ENCODE data around the gene NOTUM. TPM values are rescaled to one million over a fixed set of nuclear protein-coding genes. Genes with fewer than 3 reads are reported as not detected.

The NOTUM gene
- total and polyA plus RNA-seq, 2 experiments from 2014 or later = 0.29 to 1.6 TPM

GRCh38 chr17:81922566-81923301 lies 38.3 kb downstream of the NOTUM start (continued):
- no peak for TF ChIP-seq ETS1 (IDR thresholded peaks at IDR 0.05)

GRCh38 chr17:81921996-81922565 lies 38.9 kb downstream of the NOTUM start:
- Histone ChIP-seq H3K4me2 (0 out of 2 replicates have a peak overlapping the region, but pooled peaks have one; percentile 64), H4K20me1 (replicated peaks; ENCODE audit: insufficient read depth) (peaks cover 19% of the 10 kb centered on the region), H3K27me3 (ENCODE audit: insufficient read depth) (no peaks in the 10 kb centered on the region), H3K4me1 (ENCODE audit: insufficient read depth) (peaks cover 30% of the 10 kb centered on the region), H3K36me3 (ENCODE audit: insufficient read depth) (no peaks in the 10 kb centered on the region; the same call in 1 of the 2 replicates), H3K79me2 (replicated peaks; ENCODE audit: insufficient read depth) (peaks cover 80% of the 10 kb centered on the region), H3F3A (replicated peaks; ENCODE audit: low read depth) (peaks cover 36% of the 10 kb centered on the region), H3K27ac (ENCODE audit: low read depth) (peak overlapping the region; percentile 50; the same call in 1 of the 2 replicates), H2AFZ (no peak overlapping the region), H3K9me2 (ENCODE audit: insufficient read depth) (no peaks in the 10 kb centered on the region), H3K4me3 (no peak overlapping the region)
- ATAC-seq = no peak
- peaks cover 33% of the 10 kb centered on the region for H3K36me3 Mint-ChIP-seq (ENCODE audit: low read depth)
- no peak for DNase-seq (ENCODE audit: low spot score)
- no peaks in the 10 kb centered on the region; the same call in 2 of the 3 replicates for H3K9me3 Mint-ChIP-seq
- peaks cover 38% of the 10 kb centered on the region for H3K27me3 Mint-ChIP-seq (ENCODE audit: insufficient read depth, low read depth, poor library complexity)
- H3K4me1 Mint-ChIP-seq = peaks cover 51% of the 10 kb centered on the region
- peak overlapping the region; percentile 89 for H3K27ac Mint-ChIP-seq
- peak overlapping the region; percentile 56; the same call in 2 of the 3 replicates for H3K4me3 Mint-ChIP-seq
- TF ChIP-seq ZNF462 (CRISPR knock-in tag; IDR thresholded peaks at IDR 0.05) = no peak
- no peak for TF ChIP-seq ZNF114 (CRISPR knock-in tag; IDR thresholded peaks at IDR 0.05)
- TF ChIP-seq POLR2AphosphoS5 (IDR thresholded peaks at IDR 0.05; ENCODE audit: low read depth) = no peak
- TF ChIP-seq CTCF (conservative IDR thresholded peaks at IDR 0.05; ENCODE audit: low read depth in 2 of 2) = no peak
- no peak for TF ChIP-seq ZNF331 (CRISPR knock-in tag; IDR thresholded peaks at IDR 0.05; ENCODE audit: low read depth)
- no peak for TF ChIP-seq NANOG (IDR thresholded peaks at IDR 0.05; ENCODE audit: borderline replicate concordance)
- TF ChIP-seq, protein P1, sequence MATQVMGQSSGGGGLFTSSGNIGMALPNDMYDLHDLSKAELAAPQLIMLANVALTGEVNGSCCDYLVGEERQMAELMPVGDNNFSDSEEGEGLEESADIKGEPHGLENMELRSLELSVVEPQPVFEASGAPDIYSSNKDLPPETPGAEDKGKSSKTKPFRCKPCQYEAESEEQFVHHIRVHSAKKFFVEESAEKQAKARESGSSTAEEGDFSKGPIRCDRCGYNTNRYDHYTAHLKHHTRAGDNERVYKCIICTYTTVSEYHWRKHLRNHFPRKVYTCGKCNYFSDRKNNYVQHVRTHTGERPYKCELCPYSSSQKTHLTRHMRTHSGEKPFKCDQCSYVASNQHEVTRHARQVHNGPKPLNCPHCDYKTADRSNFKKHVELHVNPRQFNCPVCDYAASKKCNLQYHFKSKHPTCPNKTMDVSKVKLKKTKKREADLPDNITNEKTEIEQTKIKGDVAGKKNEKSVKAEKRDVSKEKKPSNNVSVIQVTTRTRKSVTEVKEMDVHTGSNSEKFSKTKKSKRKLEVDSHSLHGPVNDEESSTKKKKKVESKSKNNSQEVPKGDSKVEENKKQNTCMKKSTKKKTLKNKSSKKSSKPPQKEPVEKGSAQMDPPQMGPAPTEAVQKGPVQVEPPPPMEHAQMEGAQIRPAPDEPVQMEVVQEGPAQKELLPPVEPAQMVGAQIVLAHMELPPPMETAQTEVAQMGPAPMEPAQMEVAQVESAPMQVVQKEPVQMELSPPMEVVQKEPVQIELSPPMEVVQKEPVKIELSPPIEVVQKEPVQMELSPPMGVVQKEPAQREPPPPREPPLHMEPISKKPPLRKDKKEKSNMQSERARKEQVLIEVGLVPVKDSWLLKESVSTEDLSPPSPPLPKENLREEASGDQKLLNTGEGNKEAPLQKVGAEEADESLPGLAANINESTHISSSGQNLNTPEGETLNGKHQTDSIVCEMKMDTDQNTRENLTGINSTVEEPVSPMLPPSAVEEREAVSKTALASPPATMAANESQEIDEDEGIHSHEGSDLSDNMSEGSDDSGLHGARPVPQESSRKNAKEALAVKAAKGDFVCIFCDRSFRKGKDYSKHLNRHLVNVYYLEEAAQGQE (IDR thresholded peaks at IDR 0.05; ENCODE audit: unreplicated experiment) = no peak
- no peak for TF ChIP-seq EZH2 (IDR thresholded peaks at IDR 0.05; ENCODE audit: low read depth, unreplicated experiment)
- no peak for TF ChIP-seq JUNB (IDR thresholded peaks at IDR 0.05; ENCODE audit: unreplicated experiment)
- no peak for TF ChIP-seq STAT1 (IDR thresholded peaks at IDR 0.05; ENCODE audit: unreplicated experiment)

All from GM23338 (cell line).